HEK293 (cell line): ENCODE results near the gene CLIC3.

Experiments
- AEBP2 ChIP-seq: fragments of 450-650 bp; formaldehyde crosslinking; IDR thresholded peaks from 2 replicates; pipeline ENCODE4 v1.5.1; 2016; ENCODE audit warnings: missing biosample characterization, missing genetic modification characterization, borderline replicate concordance
- BCL6B ChIP-seq: fragments of 450-650 bp; formaldehyde crosslinking; IDR thresholded peaks from 2 replicates; pipeline ENCODE4 v1.5.1; 2017; ENCODE audit warnings: missing biosample characterization, missing genetic modification characterization
- KLF17 ChIP-seq: fragments of 450-650 bp; formaldehyde crosslinking; IDR thresholded peaks from 2 replicates; pipeline ENCODE4 v1.5.1; 2016; ENCODE audit warnings: missing biosample characterization, missing genetic modification characterization
- TCF7L2 ChIP-seq: IDR thresholded peaks from 2 replicates; pipeline ENCODE4 v1.6.1; 2011; ENCODE audit warnings: low read depth, mild to moderate bottlenecking, inconsistent platforms, low read length, moderate library complexity, borderline replicate concordance
- TRIM28 ChIP-seq: IDR thresholded peaks from 2 replicates; pipeline ENCODE4 v1.6.1; 2011; ENCODE audit warnings: low read length, control low read depth, borderline replicate concordance
- ZBTB8A ChIP-seq: fragments of 450-650 bp; formaldehyde crosslinking; IDR thresholded peaks from 2 replicates; pipeline ENCODE4 v1.5.1; 2016; ENCODE audit warnings: missing biosample characterization, missing genetic modification characterization
- ZNF138 ChIP-seq: fragments of 450-650 bp; formaldehyde crosslinking; IDR thresholded peaks from 2 replicates; pipeline ENCODE4 v1.5.1; 2016; ENCODE audit warnings: missing biosample characterization, missing genetic modification characterization, borderline replicate concordance
- ZNF16 ChIP-seq: fragments of 450-650 bp; formaldehyde crosslinking; IDR thresholded peaks from 2 replicates; pipeline ENCODE4 v1.5.1; 2016; ENCODE audit warnings: low read depth, missing biosample characterization, missing genetic modification characterization
- ZNF2 ChIP-seq: fragments of 450-650 bp; formaldehyde crosslinking; IDR thresholded peaks from 2 replicates; pipeline ENCODE4 v1.5.1; 2016; ENCODE audit warnings: missing biosample characterization, missing genetic modification characterization
- ZNF202 ChIP-seq: fragments of 450-650 bp; formaldehyde crosslinking; IDR thresholded peaks from 2 replicates; pipeline ENCODE4 v1.5.1; 2016; ENCODE audit warnings: missing biosample characterization, missing genetic modification characterization, borderline replicate concordance
- ZNF221 ChIP-seq: fragments of 450-650 bp; formaldehyde crosslinking; IDR thresholded peaks from 2 replicates; pipeline ENCODE4 v1.5.1; 2017; ENCODE audit warnings: missing biosample characterization, missing genetic modification characterization, borderline replicate concordance
- ZNF292 ChIP-seq: fragments of 450-650 bp; formaldehyde crosslinking; IDR thresholded peaks from 2 replicates; pipeline ENCODE4 v1.5.1; 2016; ENCODE audit warnings: low read depth, missing biosample characterization, missing genetic modification characterization, borderline replicate concordance
- ZNF324 ChIP-seq: fragments of 450-650 bp; formaldehyde crosslinking; IDR thresholded peaks from 2 replicates; pipeline ENCODE4 v1.5.1; 2016; ENCODE audit warnings: missing biosample characterization, missing genetic modification characterization
- ZNF518A ChIP-seq: fragments of 450-650 bp; formaldehyde crosslinking; conservative IDR thresholded peaks from 2 replicates; pipeline ENCODE4 v1.5.1; 2016; ENCODE audit warnings: low read depth, missing biosample characterization, missing genetic modification characterization
- ZNF529 ChIP-seq: fragments of 450-650 bp; formaldehyde crosslinking; IDR thresholded peaks from 2 replicates; pipeline ENCODE4 v1.5.1; 2017; ENCODE audit warnings: missing genetic modification characterization, missing biosample characterization; ENCODE audit not compliant: insufficient replicate concordance
- ZNF530 ChIP-seq: fragments of 450-650 bp; formaldehyde crosslinking; IDR thresholded peaks from 2 replicates; pipeline ENCODE4 v1.5.1; 2016; ENCODE audit warnings: low read depth, missing biosample characterization, missing genetic modification characterization
- ZNF610 ChIP-seq: fragments of 450-650 bp; formaldehyde crosslinking; IDR thresholded peaks from 2 replicates; pipeline ENCODE4 v1.5.1; 2016; ENCODE audit warnings: missing biosample characterization, missing genetic modification characterization, borderline replicate concordance
- ZNF76 ChIP-seq: fragments of 450-650 bp; formaldehyde crosslinking; IDR thresholded peaks from 2 replicates; pipeline ENCODE4; 2016; ENCODE audit warnings: low read depth, missing biosample characterization, missing genetic modification characterization, borderline replicate concordance
- ZNF768 ChIP-seq: fragments of 450-650 bp; formaldehyde crosslinking; IDR thresholded peaks from 2 replicates; pipeline ENCODE4 v1.5.1; 2018; ENCODE audit warnings: missing biosample characterization, mild to moderate bottlenecking, missing genetic modification characterization
- ZNF791 ChIP-seq: fragments of 450-650 bp; formaldehyde crosslinking; IDR thresholded peaks from 2 replicates; pipeline ENCODE4 v1.5.1; 2016; ENCODE audit warnings: missing biosample characterization, missing genetic modification characterization
- ZSCAN30 ChIP-seq: fragments of 450-650 bp; IDR thresholded peaks from 2 replicates; pipeline ENCODE4 v1.5.1; 2018; ENCODE audit warnings: missing biosample characterization, mild to moderate bottlenecking, missing genetic modification characterization, moderate library complexity
- TF ChIP-seq, protein P1 (sequence below): fragments of 450-650 bp; formaldehyde crosslinking; IDR thresholded peaks from 2 replicates; pipeline ENCODE4 v1.5.1; 2017; ENCODE audit warnings: missing biosample characterization, missing genetic modification characterization
- TF ChIP-seq, protein P2 (sequence below): fragments of 450-650 bp; formaldehyde crosslinking; IDR thresholded peaks from 2 replicates; pipeline ENCODE4 v1.5.1; 2016; ENCODE audit warnings: missing biosample characterization, missing genetic modification characterization

Gene CLIC3

GRCh38 chr9:136991993-136992818 lies 4.2 kb downstream of the CLIC3 start, which contains the start of gene PAXX (continued):
- TF ChIP-seq BCL6B (no peak), ZNF2 (tag by site-specific recombination) (peak; percentile 58; the same call in 1 of the 2 replicates), ZNF16 (no peak), KLF17 (tag by site-specific recombination) (peak; percentile 69), ZSCAN30 (tag by site-specific recombination) (peak; percentile 75), ZBTB8A (tag by site-specific recombination) (peak; percentile 70; the same call in 1 of the 2 replicates), ZNF610 (peak; percentile 72; the same call in 1 of the 2 replicates), ZNF138 (tag by site-specific recombination) (no peak), ZNF202 (tag by site-specific recombination) (no peak), TRIM28 (no peak), ZNF791 (tag by site-specific recombination) (no peak), ZNF221 (tag by site-specific recombination) (no peak), ZNF324 (tag by site-specific recombination) (0 out of 2 replicates have a peak, but pooled peaks have one; percentile 34), AEBP2 (tag by site-specific recombination) (no peak), TCF7L2 (no peak), ZNF530 (no peak), ZNF518A (tag by site-specific recombination) (no peak), ZNF76 (tag by site-specific recombination) (peak; percentile 85), ZNF529 (tag by site-specific recombination) (no peak), ZNF292 (tag by site-specific recombination) (no peak), ZNF768 (tag by site-specific recombination) (no peak)
- TF ChIP-seq, protein P1, sequence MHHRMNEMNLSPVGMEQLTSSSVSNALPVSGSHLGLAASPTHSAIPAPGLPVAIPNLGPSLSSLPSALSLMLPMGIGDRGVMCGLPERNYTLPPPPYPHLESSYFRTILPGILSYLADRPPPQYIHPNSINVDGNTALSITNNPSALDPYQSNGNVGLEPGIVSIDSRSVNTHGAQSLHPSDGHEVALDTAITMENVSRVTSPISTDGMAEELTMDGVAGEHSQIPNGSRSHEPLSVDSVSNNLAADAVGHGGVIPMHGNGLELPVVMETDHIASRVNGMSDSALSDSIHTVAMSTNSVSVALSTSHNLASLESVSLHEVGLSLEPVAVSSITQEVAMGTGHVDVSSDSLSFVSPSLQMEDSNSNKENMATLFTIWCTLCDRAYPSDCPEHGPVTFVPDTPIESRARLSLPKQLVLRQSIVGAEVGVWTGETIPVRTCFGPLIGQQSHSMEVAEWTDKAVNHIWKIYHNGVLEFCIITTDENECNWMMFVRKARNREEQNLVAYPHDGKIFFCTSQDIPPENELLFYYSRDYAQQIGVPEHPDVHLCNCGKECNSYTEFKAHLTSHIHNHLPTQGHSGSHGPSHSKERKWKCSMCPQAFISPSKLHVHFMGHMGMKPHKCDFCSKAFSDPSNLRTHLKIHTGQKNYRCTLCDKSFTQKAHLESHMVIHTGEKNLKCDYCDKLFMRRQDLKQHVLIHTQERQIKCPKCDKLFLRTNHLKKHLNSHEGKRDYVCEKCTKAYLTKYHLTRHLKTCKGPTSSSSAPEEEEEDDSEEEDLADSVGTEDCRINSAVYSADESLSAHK (tag by site-specific recombination) = 0 out of 2 replicates have a peak, but pooled peaks have one; percentile 10
- TF ChIP-seq, protein P2, sequence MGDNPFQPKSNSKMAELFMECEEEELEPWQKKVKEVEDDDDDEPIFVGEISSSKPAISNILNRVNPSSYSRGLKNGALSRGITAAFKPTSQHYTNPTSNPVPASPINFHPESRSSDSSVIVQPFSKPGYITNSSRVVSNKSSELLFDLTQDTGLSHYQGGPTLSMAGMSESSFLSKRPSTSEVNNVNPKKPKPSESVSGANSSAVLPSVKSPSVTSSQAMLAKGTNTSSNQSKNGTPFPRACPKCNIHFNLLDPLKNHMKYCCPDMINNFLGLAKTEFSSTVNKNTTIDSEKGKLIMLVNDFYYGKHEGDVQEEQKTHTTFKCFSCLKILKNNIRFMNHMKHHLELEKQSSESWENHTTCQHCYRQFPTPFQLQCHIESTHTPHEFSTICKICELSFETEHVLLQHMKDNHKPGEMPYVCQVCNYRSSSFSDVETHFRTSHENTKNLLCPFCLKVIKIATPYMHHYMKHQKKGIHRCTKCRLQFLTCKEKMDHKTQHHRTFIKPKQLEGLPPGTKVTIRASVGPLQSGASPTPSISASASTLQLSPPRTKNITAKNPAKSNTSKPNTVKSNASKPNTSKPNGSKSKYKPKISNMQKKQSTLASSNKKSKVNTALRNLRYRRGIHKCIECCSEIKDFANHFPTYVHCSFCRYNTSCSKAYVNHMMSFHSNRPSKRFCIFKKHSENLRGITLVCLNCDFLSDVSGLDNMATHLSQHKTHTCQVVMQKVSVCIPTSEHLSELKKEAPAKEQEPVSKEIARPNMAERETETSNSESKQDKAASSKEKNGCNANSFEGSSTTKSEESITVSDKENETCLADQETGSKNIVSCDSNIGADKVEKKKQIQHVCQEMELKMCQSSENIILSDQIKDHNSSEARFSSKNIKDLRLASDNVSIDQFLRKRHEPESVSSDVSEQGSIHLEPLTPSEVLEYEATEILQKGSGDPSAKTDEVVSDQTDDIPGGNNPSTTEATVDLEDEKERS (tag by site-specific recombination) = no peak
